ENCODE data around the gene FAM114A1.

Gene FAM114A1

DNA sequence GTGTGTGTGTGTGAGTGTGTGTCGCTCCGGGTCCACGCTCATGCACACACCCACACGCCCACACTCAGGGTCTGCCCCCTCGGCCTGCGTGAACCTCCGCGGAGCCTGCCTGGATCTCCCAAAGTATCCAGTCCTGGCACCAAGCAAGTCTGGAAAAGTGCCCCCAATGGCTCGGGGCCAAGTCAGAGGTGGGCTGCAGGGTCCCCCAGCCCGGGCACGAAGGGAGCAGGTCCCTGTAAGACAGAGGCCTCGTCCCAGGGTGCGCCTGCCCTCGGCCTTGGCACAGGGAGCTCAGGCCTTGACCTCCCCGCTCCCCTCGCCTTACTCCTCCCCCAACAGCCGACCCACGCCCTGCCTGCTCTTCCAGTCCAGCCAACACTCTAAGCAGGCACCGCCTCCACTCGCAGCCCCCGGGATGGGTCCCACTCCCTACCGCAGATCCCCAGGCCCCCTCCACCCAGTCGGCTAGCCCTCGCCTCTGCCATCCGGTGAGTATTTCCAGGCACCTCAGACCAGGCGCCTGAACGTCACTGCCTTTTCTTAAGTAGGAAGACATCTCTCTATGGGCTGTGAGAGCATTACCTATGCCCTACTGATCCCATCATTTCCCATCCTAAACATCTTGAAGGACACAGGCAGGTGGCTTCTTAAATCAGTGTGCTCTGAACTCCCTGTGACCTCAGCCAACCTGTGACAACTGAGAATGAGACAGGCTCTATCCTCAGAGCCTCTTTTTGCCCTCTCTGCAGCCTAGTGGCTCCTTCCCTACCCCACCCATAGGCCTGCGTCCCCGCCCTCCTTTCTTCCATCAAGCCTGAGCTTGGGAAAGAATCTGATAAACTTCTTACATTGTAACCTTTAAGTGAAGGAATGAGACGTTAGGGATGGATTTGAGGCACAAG lies 704 bp downstream of the FAM114A1 start:
- no peak for DNase-seq (ENCODE audit: low spot score in 2 of 2)
- in situ Hi-C loops (cut with MboI; ENCODE audit: low sequenced_read_pairs): no loop called here
- Histone ChIP-seq H3K4me3 (no peak overlapping the region), H3K27me3 (ENCODE audit: low read depth) (0 out of 2 replicates have a peak, but pooled peaks cover 2% of the 10 kb centered on the region), H3K4me1 (no peaks in the 10 kb centered on the region), H3K36me3 (replicated peaks) (no peaks in the 10 kb centered on the region), H3K9me3 (no peaks in the 10 kb centered on the region)

DNA sequence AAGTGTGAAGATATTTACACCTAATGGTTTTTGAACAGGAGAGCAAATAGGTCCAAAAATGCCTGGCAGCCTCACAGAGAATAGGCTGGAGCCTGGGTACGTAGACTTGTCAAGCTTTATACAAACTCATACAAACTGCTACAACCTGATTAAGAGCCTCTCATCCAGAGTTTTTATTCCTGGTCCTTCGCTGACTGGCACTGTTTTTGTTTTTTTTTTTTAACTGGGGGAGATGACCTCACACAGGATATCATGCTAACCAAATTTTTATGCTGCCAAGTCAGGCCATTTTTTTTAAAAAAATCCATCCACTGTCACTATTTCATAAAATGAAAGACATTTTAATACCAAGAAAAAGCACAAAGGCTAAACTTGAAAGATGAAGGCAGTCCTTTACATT lies 1.9 kb downstream of the FAM114A1 start:
- no peaks in the 10 kb centered on the region for H3K9me3 ChIP-seq
- no peaks in the 10 kb centered on the region for H3K36me3 ChIP-seq (replicated peaks)
- DNase-seq (ENCODE audit: low spot score in 2 of 2): no peak
- H3K4me1 ChIP-seq: no peaks in the 10 kb centered on the region
- in situ Hi-C loops (cut with MboI; ENCODE audit: low sequenced_read_pairs): no loop called here
- H3K27me3 ChIP-seq (ENCODE audit: low read depth): peaks cover 3% of the 10 kb centered on the region
- H3K4me3 ChIP-seq: no peak overlapping the region

DNA sequence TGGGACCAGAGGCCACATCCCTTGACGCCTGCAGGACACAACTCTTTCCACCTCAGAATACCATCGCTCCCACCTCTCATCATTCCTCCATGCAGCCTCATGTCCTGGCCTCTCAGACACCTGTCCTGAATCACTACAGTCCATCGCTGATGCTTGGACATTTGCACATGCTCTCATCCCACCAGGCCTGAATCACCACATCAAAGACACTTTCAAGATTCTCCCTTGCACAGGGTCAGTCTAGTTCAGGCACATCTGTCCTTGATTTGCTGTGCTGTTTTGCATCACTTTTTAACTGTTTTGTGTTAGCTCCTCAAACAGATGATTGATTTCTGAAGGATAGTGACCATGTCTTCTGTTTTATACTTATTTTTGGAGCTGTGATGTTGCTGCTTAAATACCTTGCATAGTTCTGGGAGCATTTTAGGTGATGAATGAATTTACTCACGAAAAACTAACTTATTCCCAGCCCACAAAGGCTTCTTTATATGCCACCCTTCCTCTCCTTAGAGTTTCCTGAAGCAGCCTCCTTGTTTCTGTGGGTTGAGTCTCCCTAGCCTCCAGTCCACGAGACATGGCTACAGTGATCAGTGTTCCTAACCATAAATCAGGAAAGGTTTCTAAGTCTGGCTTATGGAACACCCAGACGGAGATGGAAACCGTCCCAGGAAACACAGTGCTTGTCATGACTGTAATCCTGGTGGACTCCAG lies 2.6 kb downstream of the FAM114A1 start:
- H3K27me3 ChIP-seq (ENCODE audit: low read depth): peaks cover 3% of the 10 kb centered on the region
- in situ Hi-C loops (cut with MboI; ENCODE audit: low sequenced_read_pairs): no loop called here
- DNase-seq (ENCODE audit: low spot score in 2 of 2): no peak
- H3K9me3 ChIP-seq: no peaks in the 10 kb centered on the region
- no peaks in the 10 kb centered on the region for H3K4me1 ChIP-seq
- H3K36me3 ChIP-seq (replicated peaks): no peaks in the 10 kb centered on the region
- no peak overlapping the region for H3K4me3 ChIP-seq

DNA sequence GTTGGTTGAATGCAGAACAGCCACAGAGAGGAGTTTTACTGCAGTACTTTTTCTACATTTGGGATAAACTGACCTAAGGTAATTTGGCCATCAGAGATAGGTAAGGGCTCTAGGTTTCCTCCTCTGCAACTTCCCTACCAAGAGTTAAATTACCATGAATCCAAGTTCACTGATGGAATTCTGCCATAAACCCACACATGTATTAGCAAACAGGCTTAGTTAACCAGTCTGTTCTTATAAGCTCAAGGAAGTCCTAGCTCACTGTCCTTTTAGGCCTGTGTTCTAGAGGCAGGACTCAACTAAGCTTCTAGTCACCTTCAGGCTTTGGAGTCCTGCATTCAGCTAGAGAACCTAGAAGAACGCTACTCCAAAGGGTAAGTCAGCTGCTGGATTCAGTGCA lies 4.0 kb downstream of the FAM114A1 start:
- Histone ChIP-seq H3K27me3 (ENCODE audit: low read depth) (peaks cover 3% of the 10 kb centered on the region), H3K9me3 (no peaks in the 10 kb centered on the region), H3K36me3 (replicated peaks) (no peaks in the 10 kb centered on the region), H3K4me1 (no peaks in the 10 kb centered on the region), H3K4me3 (no peak overlapping the region)
- in situ Hi-C loops (cut with MboI; ENCODE audit: low sequenced_read_pairs): no loop called here
- no peak for DNase-seq (ENCODE audit: low spot score in 2 of 2)

DNA sequence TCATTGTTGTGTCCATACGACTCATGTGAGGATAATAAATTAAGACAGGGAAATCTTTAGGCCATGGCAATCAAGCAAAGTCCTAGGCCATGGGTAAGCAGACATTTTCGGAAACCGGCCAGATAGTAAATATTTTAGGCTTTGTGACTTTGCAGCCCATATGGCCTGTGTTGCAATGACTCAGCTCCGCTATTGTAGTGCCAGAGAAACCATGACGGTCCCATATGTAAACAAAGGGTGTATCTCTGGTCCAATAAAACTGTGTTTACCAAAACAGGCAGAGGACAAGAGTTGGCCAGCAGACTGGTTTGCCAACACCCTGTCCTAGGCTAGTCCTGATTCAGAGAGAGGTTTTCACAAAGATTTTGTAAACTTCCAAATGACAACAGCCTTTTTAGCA lies 5.0 kb downstream of the FAM114A1 start:
- H3K4me1 ChIP-seq: no peaks in the 10 kb centered on the region
- no peaks in the 10 kb centered on the region for H3K36me3 ChIP-seq (replicated peaks)
- H3K4me3 ChIP-seq: no peak overlapping the region
- H3K27me3 ChIP-seq (ENCODE audit: low read depth): peaks cover 3% of the 10 kb centered on the region
- H3K9me3 ChIP-seq: no peaks in the 10 kb centered on the region
- in situ Hi-C loops (cut with MboI; ENCODE audit: low sequenced_read_pairs): no loop called here
- no peak for DNase-seq (ENCODE audit: low spot score in 2 of 2)

DNA sequence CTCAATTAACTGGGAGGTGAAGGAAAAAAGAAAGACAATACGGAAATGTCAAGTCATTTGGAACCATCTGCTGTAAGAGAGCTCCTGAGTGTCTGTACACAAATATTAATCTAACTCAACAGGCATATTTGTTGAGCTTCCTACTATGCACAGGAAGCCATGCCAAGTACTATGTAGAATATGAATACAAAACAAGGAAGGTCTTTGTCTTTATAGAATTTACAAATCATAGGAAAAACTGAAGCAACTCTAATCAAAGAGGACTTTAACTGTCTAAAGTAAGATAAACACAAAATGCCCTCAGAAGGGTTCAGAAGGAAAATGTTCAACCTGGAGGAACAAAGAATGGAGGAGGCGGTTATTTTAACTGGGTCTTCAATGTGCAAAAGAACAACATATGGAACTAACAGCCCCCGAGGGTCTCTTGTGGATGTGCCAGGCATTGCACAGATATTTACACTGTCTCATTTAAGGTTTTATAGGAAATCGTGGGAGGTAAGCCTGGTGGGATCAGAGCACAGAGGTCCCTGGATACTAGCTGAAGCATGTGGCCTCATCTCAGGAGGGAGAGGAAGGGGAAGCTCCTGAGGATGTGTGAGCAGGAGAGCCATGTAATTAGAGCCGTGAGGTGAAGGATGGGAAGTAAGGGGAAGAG lies 5.8 kb downstream of the FAM114A1 start:
- H3K4me1 ChIP-seq: no peaks in the 10 kb centered on the region
- no peaks in the 10 kb centered on the region for H3K9me3 ChIP-seq

DNA sequence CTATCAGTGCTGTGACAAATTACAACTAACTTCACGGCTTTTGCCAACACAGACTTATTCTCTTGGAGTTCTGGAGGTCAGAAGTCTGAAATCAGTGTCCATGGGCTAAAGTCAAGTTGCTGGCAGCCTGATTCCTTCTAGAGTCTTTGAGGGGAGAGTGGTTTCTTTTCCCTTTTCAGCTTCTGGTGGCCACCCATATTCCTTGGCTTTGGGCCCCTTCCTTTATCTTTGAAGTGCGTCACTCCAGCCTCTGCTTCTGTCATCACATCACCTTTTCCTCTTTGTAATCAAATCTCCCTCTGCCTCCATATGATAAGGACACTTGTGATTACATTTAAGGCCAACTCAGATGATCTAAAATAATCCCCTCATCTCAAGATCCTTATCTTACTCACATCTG lies 9.0 kb downstream of the FAM114A1 start:
- Histone ChIP-seq H3K4me1 (no peaks in the 10 kb centered on the region), H3K27me3 (ENCODE audit: low read depth) (peaks cover 3% of the 10 kb centered on the region), H3K36me3 (replicated peaks) (no peaks in the 10 kb centered on the region), H3K9me3 (no peaks in the 10 kb centered on the region), H3K4me3 (no peak overlapping the region)
- in situ Hi-C loops (cut with MboI; ENCODE audit: low sequenced_read_pairs): loop anchor here (25.0 kb wide), 1 partner anchor 561 kb away; no protein-coding TSS in a partner anchor
- DNase-seq (ENCODE audit: low spot score in 2 of 2): no peak

More for the DNA sequence above, 5.8 kb downstream of the FAM114A1 start:
- DNase-seq (ENCODE audit: low spot score in 2 of 2): no peak
- H3K36me3 ChIP-seq (replicated peaks): no peaks in the 10 kb centered on the region
- H3K4me3 ChIP-seq: no peak overlapping the region
- peaks cover 3% of the 10 kb centered on the region for H3K27me3 ChIP-seq (ENCODE audit: low read depth)
- in situ Hi-C loops (cut with MboI; ENCODE audit: low sequenced_read_pairs): no loop called here

DNA sequence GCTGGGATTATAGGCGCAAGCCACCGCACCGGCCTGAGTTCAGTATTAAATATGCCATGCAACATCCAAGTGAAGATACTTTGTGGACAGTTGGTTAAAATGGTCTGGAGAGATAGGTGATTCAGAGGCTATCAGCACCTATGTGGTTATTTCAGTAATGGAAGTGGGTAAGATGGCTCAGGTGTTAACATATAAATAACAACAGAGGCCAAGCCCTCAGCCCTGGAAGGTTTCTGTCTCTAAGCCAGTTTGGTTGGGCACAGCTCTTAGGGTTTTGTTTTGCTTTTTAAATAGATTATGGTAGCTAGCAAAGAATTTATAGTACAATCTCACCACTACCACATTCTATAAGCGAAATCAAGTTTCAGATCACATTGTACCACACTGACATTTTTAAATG lies 16.6 kb downstream of the FAM114A1 start:
- H3K4me1 ChIP-seq: no peaks in the 10 kb centered on the region; the same call in 1 of the 2 replicates
- no peaks in the 10 kb centered on the region for H3K9me3 ChIP-seq
- no peak overlapping the region for H3K4me3 ChIP-seq
- H3K27me3 ChIP-seq (ENCODE audit: low read depth): no peaks in the 10 kb centered on the region
- in situ Hi-C loops (cut with MboI; ENCODE audit: low sequenced_read_pairs): loop anchor here (25.0 kb wide), 1 partner anchor 553 kb away; no protein-coding TSS in a partner anchor
- no peaks in the 10 kb centered on the region for H3K36me3 ChIP-seq (replicated peaks)
- no peak for DNase-seq (ENCODE audit: low spot score in 2 of 2)

DNA sequence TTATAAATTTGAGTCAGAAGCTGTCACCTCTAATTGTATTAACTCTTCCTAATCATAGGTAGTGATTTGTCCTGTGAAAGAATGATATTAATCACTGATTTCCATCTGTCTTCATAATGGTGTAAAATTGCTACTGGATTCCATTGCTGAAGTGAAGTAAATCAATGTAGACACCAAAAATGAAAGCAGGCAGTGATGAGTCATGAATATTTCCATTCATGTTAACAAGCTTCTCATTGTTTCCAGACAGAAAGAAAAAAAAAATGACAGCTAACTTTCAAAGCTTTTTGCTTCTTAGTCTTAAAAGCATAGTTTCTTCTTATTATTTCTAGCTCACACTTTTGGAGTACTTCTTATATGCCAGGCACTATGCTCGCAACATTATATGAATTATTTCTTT lies 21.5 kb downstream of the FAM114A1 start:
- DNase-seq (ENCODE audit: low spot score in 2 of 2): no peak
- in situ Hi-C loops (cut with MboI; ENCODE audit: low sequenced_read_pairs): loop anchor here (25.0 kb wide), 1 partner anchor 548 kb away; no protein-coding TSS in a partner anchor
- Histone ChIP-seq H3K27me3 (ENCODE audit: low read depth) (no peaks in the 10 kb centered on the region), H3K4me3 (no peak overlapping the region), H3K9me3 (no peaks in the 10 kb centered on the region; the same call in 1 of the 2 replicates), H3K36me3 (replicated peaks) (no peaks in the 10 kb centered on the region), H3K4me1 (peaks cover 3% of the 10 kb centered on the region; the same call in 1 of the 2 replicates)

DNA sequence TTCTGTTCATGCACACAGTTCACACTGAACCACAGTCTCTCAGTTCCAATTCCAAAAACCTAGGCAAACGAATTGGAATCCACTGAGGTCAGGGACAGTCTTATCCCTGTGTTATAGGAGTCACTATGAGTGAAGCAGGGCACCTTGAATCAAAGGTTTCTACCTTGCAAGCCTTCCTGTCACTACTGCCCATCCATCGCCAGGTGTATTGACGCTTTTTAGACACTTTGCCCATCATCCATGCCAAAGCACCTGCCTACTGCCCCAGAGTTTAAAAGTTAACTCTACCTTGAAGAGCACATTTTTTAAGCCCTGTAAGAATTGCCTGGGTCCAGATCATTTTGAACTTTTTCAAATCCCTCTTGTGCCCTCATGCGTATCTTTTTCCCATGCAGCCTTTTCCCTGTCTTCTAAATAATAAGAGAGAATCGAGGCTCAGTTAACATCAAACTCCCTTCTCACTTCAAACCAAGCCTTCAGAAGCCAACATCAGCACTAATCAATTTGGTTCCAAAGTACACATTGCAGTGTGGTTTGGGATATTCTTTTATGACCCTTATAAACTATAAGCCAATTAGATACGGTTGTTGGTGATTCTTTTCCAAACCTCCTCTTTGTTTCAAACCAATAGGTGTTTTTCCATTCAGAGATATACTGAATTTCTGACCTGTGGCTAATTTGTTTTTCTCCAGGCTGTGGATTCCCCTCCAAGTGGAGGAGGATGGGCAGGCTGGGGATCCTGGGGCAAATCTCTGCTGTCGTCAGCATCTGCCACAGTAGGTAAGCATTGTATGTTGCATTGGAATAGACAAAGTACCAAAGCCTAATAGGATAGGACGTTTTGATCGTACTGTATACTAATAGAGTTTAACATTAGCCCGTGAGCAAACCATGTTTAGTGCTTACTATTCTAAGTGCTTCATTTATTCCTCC lies 23.7 kb downstream of the FAM114A1 start:
- DNase-seq (ENCODE audit: low spot score in 2 of 2): no peak
- peaks cover 3% of the 10 kb centered on the region; the same call in 1 of the 2 replicates for H3K4me1 ChIP-seq
- H3K27me3 ChIP-seq (ENCODE audit: low read depth): no peaks in the 10 kb centered on the region
- no peak overlapping the region for H3K4me3 ChIP-seq
- H3K36me3 ChIP-seq (replicated peaks): no peaks in the 10 kb centered on the region
- in situ Hi-C loops (cut with MboI; ENCODE audit: low sequenced_read_pairs): loop anchor here (25.0 kb wide), 1 partner anchor 546 kb away; no protein-coding TSS in a partner anchor
- no peaks in the 10 kb centered on the region; the same call in 1 of the 2 replicates for H3K9me3 ChIP-seq

DNA sequence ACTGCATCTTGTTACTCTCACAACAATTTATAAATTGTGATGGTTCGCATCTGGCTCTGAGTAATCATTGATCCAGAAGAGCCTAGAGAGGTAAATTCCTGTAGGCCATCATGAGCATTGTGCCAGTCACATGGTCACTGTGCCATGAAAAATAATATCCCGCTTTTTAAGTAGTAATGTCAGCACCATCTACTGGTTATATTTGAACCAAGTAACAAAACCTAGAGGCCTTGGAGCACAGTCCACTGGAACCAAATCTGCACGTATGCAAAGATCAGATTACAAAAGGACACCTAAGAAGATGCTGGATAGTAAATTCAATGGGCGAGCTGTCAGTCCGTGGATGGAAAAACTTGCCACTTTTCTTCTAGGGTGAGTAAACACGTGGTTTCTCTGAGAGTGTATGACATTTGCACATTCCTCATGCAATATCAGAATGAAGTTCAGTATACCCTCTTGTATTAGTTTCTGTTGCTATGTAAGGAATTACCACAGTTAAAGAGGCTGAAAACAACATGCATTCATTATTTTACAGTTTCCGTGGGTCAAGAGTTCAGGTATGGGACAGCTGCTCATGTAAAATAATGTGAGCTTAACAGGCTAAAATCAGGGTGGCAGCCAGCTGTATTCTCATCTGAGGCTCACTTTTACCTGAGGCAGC lies 26.8 kb downstream of the FAM114A1 start:
- no peak overlapping the region for H3K4me3 ChIP-seq
- H3K4me1 ChIP-seq: peaks cover 1% of the 10 kb centered on the region; the same call in 1 of the 2 replicates
- in situ Hi-C loops (cut with MboI; ENCODE audit: low sequenced_read_pairs): loop anchor here (25.0 kb wide), 1 partner anchor 543 kb away; no protein-coding TSS in a partner anchor
- no peaks in the 10 kb centered on the region for H3K27me3 ChIP-seq (ENCODE audit: low read depth)
- H3K9me3 ChIP-seq: no peaks in the 10 kb centered on the region; the same call in 1 of the 2 replicates
- no peaks in the 10 kb centered on the region for H3K36me3 ChIP-seq (replicated peaks)
- DNase-seq (ENCODE audit: low spot score in 2 of 2): no peak

DNA sequence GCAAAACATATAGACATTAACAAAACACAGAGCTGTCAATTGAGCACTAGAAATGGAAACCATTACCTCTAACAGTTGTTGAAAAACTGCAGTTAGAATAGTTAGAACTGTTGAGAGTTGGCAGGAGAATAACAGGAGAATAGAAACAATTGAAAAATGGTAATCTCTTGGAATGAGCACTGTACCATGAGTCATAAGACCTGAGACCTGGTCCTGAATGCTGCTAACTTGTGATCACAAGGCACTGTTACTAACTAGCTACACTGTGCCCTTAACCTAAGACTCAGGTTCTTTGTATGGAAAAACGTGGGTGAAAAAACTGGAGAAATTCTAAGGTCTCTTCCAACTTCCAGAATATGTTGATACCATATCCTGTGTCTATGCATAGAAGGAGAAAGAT lies 29.3 kb downstream of the FAM114A1 start:
- Histone ChIP-seq H3K9me3 (no peaks in the 10 kb centered on the region; the same call in 1 of the 2 replicates), H3K36me3 (replicated peaks) (no peaks in the 10 kb centered on the region), H3K27me3 (ENCODE audit: low read depth) (no peaks in the 10 kb centered on the region), H3K4me1 (no peaks in the 10 kb centered on the region), H3K4me3 (no peak overlapping the region)
- in situ Hi-C loops (cut with MboI; ENCODE audit: low sequenced_read_pairs): loop anchor here (25.0 kb wide), 1 partner anchor 540 kb away; no protein-coding TSS in a partner anchor
- no peak for DNase-seq (ENCODE audit: low spot score in 2 of 2)
